Duodenal mucosa (tissue), 2 donors: ENCODE measurements around the gene SH3RF2.

ENCODE experiments used
- H3K27ac ChIP-seq: one replicate; pipeline ENCODE4 v1.7.0; 2013; ENCODE audit warnings: low read depth, low read length
- H3K27me3 ChIP-seq, 2 donors: one replicate each; pipeline ENCODE4 v1.7.0; 2013; ENCODE audit warnings: low read length in 2 of 2, control low read depth in 1 of 2; ENCODE audit not compliant: insufficient read depth in 2 of 2, control insufficient read depth in 1 of 2
- H3K36me3 ChIP-seq, 2 donors: one replicate each; pipeline ENCODE4 v1.7.0; 2013; ENCODE audit warnings: low read length in 2 of 2, control low read depth in 1 of 2; ENCODE audit not compliant: insufficient read depth in 2 of 2, control insufficient read depth in 1 of 2
- H3K4me1 ChIP-seq, 2 donors: one replicate each; pipeline ENCODE4 v1.7.0; 2013; ENCODE audit warnings: low read length in 2 of 2, control low read depth in 1 of 2; ENCODE audit not compliant: insufficient read depth in 2 of 2, control insufficient read depth in 1 of 2
- H3K4me3 ChIP-seq, 2 donors: one replicate each; pipeline ENCODE4 v1.7.0; 2013; ENCODE audit warnings: low read length in 2 of 2, low read depth in 1 of 2
- H3K9ac ChIP-seq, 2 donors: one replicate each; pipeline ENCODE4 v1.7.0; 2013; ENCODE audit warnings: low read length in 2 of 2, low read depth in 1 of 2
- H3K9me3 ChIP-seq, 2 donors: one replicate each; pipeline ENCODE4 v1.7.0; 2013; ENCODE audit warnings: low read length in 2 of 2, control low read depth in 1 of 2; ENCODE audit not compliant: control insufficient read depth in 1 of 2

SH3RF2 gene

DNA sequence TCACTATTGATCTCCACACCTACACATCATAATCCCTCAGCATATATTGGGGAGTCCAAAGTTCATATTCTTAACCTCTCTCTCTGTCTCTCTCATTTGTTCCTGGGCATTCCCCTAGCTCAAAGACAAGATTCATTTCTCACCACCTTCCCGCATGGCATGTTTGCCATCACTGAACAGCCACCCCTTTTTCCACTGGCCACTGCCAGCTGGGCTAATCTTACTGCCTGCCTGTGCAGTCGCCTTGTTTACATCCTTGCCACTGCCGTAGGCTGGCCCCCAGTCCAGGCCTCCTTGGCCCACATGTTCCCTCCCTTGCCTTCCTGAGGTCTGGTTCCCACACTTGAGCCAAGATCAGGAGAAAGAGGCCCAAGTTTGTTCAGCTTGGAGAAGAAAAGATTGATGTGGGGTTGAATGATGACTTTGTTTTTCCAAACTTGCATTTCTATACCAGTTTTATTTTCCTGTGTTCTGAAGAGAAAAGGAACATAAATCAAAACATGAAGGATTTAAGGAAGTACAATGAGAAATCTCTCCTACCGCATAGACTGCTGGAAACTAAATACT lies 88.8 kb downstream of the SH3RF2 start:
- H3K9me3 ChIP-seq, result no peaks in the 10 kb centered on the region
- peaks cover 25 to 37% of the 10 kb centered on the region in 2 donors for H3K4me1 ChIP-seq
- H3K36me3 ChIP-seq, result peaks cover 0 to 7% of the 10 kb centered on the region in 2 donors
- H3K27me3 ChIP-seq, result no peaks in the 10 kb centered on the region
- H3K27ac ChIP-seq, result no peak overlapping the region
- no peak overlapping the region for H3K4me3 ChIP-seq
- H3K9ac ChIP-seq, result peak overlapping the region in 1 of 2 donors; percentile 5

DNA sequence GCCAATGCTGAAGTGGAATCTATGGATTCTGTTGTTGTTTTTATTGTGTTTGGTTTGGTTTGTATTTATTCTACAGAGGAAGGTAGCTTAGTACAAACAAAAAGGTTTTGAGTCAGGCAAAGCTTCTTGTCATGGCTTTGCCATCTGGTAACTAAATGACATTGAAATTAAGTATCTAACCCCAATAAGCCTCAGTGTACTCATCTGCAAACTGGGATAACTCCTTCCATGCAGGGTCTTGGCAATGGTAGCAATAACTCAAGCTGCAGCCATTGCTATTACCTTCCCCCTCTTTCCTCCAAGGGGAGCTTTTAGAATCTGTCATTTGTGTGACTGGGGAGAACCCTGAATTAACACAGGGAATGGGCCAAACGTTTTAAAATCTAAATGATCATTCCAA lies 89.3 kb downstream of the SH3RF2 start:
- H3K4me3 ChIP-seq, result no peak overlapping the region
- H3K27me3 ChIP-seq, result no peaks in the 10 kb centered on the region
- peak overlapping the region in 1 of 2 donors; percentile 5 for H3K9ac ChIP-seq
- H3K36me3 ChIP-seq, result peaks cover 0 to 7% of the 10 kb centered on the region in 2 donors
- peaks cover 25 to 37% of the 10 kb centered on the region in 2 donors for H3K4me1 ChIP-seq
- no peak overlapping the region for H3K27ac ChIP-seq
- no peaks in the 10 kb centered on the region for H3K9me3 ChIP-seq

DNA sequence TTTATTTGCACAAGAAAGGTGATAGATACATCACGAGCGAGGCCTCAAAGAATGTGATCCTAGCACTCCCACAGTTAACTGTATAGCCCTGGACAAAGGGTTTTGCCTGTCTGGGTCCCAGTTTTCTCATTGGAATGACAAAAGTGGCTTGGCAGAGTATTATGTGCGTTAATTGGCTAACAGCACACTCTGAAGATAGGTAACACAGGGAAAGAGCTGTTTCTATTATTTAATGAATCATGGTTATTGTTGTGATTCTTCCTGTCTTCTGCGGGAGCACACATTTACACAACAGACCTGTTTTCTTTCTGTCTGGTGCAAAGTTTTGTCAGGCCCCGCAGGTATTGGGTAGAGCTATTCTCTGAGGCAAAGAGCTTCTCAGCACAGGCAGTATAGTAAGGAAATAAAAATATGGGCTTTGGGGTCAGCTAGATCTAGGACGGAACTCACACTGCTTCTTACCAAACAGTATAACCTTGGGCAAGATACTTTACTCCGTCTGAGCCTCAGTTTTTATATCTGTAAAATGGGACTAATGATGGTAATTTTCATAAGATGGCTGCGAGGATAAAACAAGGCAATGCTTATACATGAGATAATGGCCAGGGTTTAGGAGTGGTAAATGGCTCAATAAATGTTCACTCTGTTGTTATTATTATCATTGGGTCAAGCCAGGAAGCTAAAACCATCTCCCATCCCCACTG lies 90.1 kb downstream of the SH3RF2 start:
- Histone ChIP-seq H3K9me3 (no peaks in the 10 kb centered on the region), H3K36me3 (peaks cover 0 to 7% of the 10 kb centered on the region in 2 donors), H3K4me1 (peaks cover 25 to 37% of the 10 kb centered on the region in 2 donors), H3K9ac (peak overlapping the region in 1 of 2 donors; percentile 41), H3K27me3 (no peaks in the 10 kb centered on the region), H3K27ac (no peak overlapping the region), H3K4me3 (no peak overlapping the region)

DNA sequence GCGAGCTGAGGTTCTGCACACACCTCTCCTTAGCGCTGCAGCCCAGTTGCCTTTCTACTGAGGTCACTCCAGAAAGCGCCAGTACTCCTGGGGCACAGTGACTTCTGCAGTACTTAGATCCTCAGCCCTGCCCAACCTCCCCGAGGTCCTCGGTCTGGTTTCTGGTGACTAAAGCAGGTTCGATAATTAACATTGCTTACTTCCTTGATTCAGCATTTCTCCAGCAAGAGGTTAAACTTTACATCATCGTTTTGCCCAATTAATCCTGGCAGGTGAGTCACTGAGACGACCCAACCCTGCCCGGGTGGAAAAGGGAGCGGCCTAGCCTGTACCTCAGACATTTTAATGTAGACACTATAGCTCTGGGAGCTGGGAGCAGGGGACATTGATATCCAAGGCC lies 91.4 kb downstream of the SH3RF2 start:
- Histone ChIP-seq H3K4me1 (peaks cover 25 to 37% of the 10 kb centered on the region in 2 donors), H3K9ac (peak overlapping the region; percentile 16 to 41), H3K27ac (no peak overlapping the region), H3K9me3 (no peaks in the 10 kb centered on the region), H3K27me3 (no peaks in the 10 kb centered on the region), H3K4me3 (peak overlapping the region in 1 of 2 donors; percentile 13), H3K36me3 (peaks cover 0 to 7% of the 10 kb centered on the region in 2 donors)

DNA sequence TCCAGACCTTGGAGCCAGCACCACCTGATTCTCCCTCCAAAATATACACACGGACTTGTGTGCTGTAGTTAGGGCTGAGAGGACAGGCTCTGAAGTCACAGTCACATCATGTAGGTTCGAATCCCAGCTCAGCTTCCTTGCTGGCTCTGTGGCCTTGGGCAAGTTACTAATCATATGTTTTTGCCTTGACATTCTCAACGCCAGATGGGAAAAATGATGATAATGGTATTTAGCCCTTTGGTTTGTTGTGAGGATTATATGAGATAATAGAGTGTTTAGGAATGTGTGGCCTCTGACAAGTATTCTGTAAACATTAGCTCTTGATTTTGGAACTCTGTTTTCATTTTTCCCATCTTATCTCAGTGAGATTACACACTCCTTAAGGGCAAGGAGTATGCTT lies 96.5 kb downstream of the SH3RF2 start:
- Histone ChIP-seq H3K9ac (no peak overlapping the region), H3K36me3 (peaks cover 0 to 7% of the 10 kb centered on the region in 2 donors), H3K27ac (no peak overlapping the region), H3K27me3 (no peaks in the 10 kb centered on the region), H3K4me3 (no peak overlapping the region), H3K4me1 (peaks cover 7 to 9% of the 10 kb centered on the region in 2 donors), H3K9me3 (no peaks in the 10 kb centered on the region)

DNA sequence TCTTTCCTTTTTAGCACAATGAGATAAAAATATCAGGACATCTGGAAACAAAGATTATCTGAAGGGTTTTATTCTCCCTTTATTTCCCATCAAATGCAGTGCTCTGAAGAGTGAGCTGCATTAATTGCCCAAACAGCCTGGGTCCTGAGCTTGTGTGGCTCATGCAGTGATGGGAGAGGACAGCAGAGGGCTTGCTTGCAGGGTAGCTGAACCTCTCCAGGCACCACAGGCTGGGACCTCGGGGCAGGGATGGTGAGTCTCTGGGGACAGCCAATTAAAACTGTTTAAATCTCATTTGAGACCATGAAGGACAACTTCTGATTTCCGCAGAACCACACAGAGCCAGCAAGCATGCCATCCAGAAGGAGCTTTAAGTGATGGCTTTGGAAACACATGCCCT lies 97.7 kb downstream of the SH3RF2 start:
- Histone ChIP-seq H3K9ac (no peak overlapping the region), H3K9me3 (no peaks in the 10 kb centered on the region), H3K4me3 (no peak overlapping the region), H3K27me3 (no peaks in the 10 kb centered on the region), H3K27ac (no peak overlapping the region), H3K36me3 (peaks cover 0 to 4% of the 10 kb centered on the region in 2 donors), H3K4me1 (no peaks in the 10 kb centered on the region)

DNA sequence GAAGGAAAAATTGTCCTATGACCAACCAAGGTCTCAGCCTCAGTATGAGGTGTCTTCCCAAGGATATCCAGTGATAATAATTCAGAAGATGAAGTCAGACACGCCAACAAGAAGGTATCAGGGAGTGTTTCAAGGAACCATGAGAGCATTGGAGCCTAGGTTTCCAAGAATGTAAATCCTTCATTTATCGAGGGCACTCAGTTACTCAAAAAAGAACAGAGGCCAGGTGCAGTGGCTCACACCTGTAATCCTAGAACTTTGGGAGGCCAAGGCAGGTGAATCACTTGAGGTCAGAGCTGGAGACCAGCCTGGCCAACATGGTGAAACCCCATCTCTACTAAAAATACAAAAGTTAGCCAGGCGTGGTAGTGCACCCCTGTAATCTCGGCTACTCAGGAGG lies 98.2 kb downstream of the SH3RF2 start:
- Histone ChIP-seq H3K27ac (no peak overlapping the region), H3K36me3 (peaks cover 0 to 4% of the 10 kb centered on the region in 2 donors), H3K4me3 (no peak overlapping the region), H3K27me3 (no peaks in the 10 kb centered on the region), H3K9me3 (no peaks in the 10 kb centered on the region), H3K4me1 (peaks cover 0 to 3% of the 10 kb centered on the region in 2 donors), H3K9ac (no peak overlapping the region)

DNA sequence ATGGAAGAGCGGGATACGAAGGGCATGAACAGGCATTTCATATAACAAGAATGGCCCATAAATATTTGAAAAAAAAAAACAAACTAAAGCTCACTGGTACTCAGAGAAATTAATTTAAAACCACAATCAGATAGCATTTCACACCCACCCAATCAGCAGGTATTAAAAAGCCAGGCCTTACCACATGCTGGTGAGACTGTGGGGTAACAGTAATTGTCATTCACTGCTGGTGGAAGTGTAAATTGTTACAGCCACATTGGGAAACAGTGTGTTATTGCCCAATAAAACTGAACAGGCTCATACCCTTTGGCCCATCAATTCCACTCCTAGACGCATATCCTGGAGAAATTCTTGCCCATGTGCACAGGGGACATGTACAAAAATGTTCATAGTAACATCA lies 103.0 kb downstream of the SH3RF2 start:
- H3K27me3 ChIP-seq, result no peaks in the 10 kb centered on the region
- no peak overlapping the region for H3K4me3 ChIP-seq
- H3K36me3 ChIP-seq, result no peaks in the 10 kb centered on the region
- no peaks in the 10 kb centered on the region for H3K9me3 ChIP-seq
- peaks cover 10 to 30% of the 10 kb centered on the region in 2 donors for H3K4me1 ChIP-seq
- no peak overlapping the region for H3K9ac ChIP-seq
- H3K27ac ChIP-seq, result no peak overlapping the region

DNA sequence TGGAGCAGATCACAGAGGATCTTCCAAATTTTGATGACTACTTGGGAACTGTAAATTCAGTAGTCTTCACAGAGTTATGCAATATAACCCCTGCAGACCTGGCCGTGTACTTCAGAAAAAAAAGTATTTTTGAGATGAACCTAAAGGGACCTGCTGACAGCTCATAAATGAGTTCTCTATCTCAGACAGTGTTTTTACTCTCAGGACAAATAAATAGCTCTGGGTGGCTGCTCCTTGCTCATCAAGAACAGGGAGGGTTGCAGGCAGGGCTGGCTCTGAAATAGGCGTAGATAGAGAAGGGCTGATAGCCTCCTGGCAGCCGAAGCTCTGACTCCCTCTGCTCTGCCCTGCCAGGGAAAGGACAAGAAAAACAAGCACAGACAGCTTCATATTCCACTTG lies 104.1 kb downstream of the SH3RF2 start:
- no peaks in the 10 kb centered on the region for H3K27me3 ChIP-seq
- no peaks in the 10 kb centered on the region for H3K36me3 ChIP-seq
- H3K9me3 ChIP-seq, result no peaks in the 10 kb centered on the region
- peaks cover 10 to 30% of the 10 kb centered on the region in 2 donors for H3K4me1 ChIP-seq
- H3K27ac ChIP-seq, result no peak overlapping the region
- no peak overlapping the region for H3K4me3 ChIP-seq
- no peak overlapping the region for H3K9ac ChIP-seq

DNA sequence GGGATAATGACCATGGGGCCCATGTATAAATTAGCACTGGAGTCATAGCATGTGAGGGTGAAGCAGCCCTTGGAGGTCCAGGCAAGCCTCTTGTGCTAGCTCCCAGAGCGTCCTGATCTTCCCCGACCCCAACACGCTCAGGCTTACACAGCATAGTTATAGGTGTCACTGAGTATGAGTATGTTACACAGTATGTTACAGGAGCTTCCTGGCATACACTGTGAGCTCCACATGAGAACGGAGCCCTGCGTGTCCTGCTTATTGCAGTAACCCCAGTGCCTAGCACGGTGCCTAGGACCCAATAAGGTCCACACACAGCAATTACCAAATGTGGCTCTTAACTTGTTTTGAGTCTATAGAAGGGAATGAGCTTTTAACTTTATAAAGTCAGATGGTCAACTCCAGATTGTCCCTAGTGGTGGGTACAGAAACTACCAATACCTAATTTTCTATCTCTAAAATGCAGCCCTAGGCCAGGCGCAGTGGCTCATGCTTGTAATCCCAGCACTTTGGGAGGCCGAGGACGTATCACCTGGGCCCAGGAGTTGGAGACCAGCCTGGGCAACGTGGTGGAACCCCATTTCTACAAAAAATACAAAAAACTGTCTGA lies 104.9 kb downstream of the SH3RF2 start:
- no peaks in the 10 kb centered on the region for H3K9me3 ChIP-seq
- no peak overlapping the region for H3K27ac ChIP-seq
- H3K36me3 ChIP-seq, result peaks cover 0 to 4% of the 10 kb centered on the region in 2 donors
- no peaks in the 10 kb centered on the region for H3K27me3 ChIP-seq
- no peak overlapping the region for H3K4me3 ChIP-seq
- H3K9ac ChIP-seq, result no peak overlapping the region
- H3K4me1 ChIP-seq, result peaks cover 10 to 31% of the 10 kb centered on the region in 2 donors
